Measurements from ENCODE around the gene RPIA.

GRCh38 chr2:88707003-88707402, 15.5 kb downstream of the RPIA start:
- TF ChIP-seq CTCF (conservative IDR thresholded peaks at IDR 0.05) (no peak), EZH2 (IDR thresholded peaks at IDR 0.05; ENCODE audit: low read depth) (no peak)
